Measurements from ENCODE around the gene SF3A2. TPM values are rescaled to one million over a fixed set of nuclear protein-coding genes. Genes with fewer than 3 reads are reported as not detected.

The SF3A2 gene
- total RNA-seq, 4 donors from 2014 or later, result 25.7 to 39.8 (median 30.3) TPM

DNA sequence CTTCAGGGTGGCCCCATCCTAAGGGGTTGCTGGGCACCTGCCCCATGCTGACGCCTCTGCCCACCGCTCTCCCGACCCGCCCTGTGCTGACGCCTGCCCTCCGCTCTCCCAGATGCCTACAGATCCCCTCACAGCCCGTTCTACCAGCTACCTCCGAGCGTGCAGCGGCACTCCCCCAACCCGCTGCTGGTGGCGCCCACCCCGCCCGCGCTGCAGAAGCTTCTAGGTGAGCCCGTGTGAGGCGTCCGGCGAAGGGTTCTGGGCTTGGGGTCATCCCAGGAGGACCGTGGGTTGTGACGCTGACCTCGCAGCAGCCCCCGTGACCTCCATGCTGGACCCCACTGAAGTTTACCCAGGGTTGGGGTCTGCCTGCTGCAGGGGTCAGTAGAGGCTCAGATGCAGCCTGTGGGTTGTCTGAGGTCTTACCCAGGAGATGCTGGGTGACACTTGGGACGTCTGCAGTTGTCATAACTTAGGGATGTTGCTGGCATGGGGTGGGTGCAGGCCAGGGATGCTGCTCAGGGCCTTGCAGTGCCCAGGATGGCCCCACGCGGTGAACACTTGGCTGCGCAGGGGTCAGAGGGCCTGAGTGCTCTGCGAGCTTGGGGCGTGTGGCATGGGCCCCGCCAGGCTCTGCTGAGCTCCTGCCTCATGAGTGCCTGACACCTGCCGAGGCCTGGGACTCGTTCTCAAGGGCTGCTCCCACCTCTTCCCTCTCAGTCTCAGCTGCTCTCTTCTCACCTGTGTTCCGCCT, 25.5 kb upstream of the SF3A2 start:
- Histone ChIP-seq H3K4me3 (replicated peaks in 1 of 3) (no peak overlapping the region), H3K27ac (no peak overlapping the region), H3K36me3 (peaks cover 59 to 66% of the 10 kb centered on the region in 2 donors), H3K4me1 (peaks cover 0 to 9% of the 10 kb centered on the region in 2 donors), H3K9me3 (no peaks in the 10 kb centered on the region), H3K27me3 (no peaks in the 10 kb centered on the region)
- TF ChIP-seq, protein P1, sequence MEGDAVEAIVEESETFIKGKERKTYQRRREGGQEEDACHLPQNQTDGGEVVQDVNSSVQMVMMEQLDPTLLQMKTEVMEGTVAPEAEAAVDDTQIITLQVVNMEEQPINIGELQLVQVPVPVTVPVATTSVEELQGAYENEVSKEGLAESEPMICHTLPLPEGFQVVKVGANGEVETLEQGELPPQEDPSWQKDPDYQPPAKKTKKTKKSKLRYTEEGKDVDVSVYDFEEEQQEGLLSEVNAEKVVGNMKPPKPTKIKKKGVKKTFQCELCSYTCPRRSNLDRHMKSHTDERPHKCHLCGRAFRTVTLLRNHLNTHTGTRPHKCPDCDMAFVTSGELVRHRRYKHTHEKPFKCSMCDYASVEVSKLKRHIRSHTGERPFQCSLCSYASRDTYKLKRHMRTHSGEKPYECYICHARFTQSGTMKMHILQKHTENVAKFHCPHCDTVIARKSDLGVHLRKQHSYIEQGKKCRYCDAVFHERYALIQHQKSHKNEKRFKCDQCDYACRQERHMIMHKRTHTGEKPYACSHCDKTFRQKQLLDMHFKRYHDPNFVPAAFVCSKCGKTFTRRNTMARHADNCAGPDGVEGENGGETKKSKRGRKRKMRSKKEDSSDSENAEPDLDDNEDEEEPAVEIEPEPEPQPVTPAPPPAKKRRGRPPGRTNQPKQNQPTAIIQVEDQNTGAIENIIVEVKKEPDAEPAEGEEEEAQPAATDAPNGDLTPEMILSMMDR (IDR thresholded peaks at IDR 0.05), result no peak
- no peak for TF ChIP-seq POLR2A (IDR thresholded peaks at IDR 0.05)
- WGBS, 2 donors, result 92 to 94% methylated on average over 25 to 32 of the region's 33 CpGs
- DNase-seq, result no peak
- intact Hi-C loops (cut with DNase I), result no loop called here

DNA sequence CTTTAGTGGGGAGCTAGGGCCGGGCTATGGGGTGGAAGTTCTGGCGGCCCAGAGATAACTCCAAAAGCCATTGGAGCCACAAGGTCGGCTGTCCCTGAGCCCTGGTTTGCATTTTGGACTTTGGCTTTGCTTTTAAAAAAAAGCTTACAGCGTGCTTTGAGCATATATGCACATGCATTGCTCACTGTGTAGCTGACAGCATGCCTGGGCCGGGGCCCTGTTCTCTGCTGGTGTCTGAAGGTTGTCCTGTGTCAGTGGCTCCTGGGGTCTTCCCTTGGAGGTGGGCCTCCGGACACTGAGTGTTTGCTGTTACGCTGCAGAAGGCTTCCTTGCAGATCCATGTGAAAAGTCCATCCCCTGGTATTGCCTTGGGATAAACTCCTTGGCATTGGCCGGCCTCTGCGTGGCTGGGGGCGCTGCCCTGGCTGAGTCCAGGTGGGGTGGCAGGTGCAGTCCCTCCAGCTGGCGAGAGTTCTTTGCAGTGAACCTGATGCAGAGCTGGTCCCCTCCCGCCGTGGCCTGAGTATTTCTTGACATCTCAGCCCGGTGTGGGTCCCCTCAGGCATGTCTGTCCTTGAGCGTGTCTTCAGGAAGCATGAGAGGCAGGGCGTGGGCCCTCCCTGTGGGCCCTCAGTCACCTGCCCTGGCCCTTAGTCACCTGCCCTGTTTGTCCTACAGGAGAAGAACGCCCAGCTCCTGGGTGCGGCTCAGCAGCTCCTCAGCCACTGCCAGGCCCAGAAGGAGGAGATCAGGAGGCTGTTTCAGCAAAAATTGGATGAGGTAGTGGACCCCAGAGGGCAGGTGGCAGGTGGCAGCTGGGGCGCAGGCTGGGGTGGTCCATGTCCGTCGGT, 23.5 kb upstream of the SF3A2 start:
- peaks cover 0 to 6% of the 10 kb centered on the region in 2 donors for H3K4me1 ChIP-seq
- H3K36me3 ChIP-seq, result peaks cover 72 to 80% of the 10 kb centered on the region in 2 donors
- no peaks in the 10 kb centered on the region for H3K9me3 ChIP-seq
- intact Hi-C loops (cut with DNase I), result no loop called here
- TF ChIP-seq POLR2A (IDR thresholded peaks at IDR 0.05), result no peak
- H3K4me3 ChIP-seq (replicated peaks in 1 of 3), result no peak overlapping the region
- DNase-seq, result no peak
- 89 to 97% methylated on average over 10 to 17 of the region's 21 CpGs for WGBS, 2 donors
- no peaks in the 10 kb centered on the region for H3K27me3 ChIP-seq
- no peak overlapping the region for H3K27ac ChIP-seq

DNA sequence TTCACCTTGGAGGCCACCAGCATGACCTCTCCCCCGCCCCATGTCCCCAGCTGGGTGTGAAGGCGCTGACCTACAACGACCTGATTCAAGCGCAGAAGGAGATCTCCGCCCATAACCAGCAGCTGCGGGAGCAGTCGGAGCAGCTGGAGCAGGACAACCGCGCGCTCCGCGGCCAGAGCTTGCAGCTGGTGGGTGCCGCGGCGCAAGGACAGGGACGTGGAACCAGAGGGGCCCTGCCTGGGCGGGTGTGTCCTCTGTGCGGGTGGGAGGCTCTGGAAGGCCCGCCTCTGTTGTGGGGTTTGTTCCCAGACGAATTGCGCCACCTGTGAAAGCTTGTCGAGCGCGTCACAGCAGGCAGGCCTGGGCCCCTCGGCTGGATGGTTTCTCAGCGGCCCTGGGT, 22.8 kb upstream of the SF3A2 start:
- Histone ChIP-seq H3K4me1 (no peaks in the 10 kb centered on the region), H3K4me3 (replicated peaks in 1 of 3) (no peak overlapping the region), H3K27me3 (no peaks in the 10 kb centered on the region), H3K36me3 (peaks cover 75 to 84% of the 10 kb centered on the region in 2 donors), H3K9me3 (no peaks in the 10 kb centered on the region), H3K27ac (no peak overlapping the region)
- 95 to 100% methylated on average over 7 to 20 of the region's 26 CpGs for WGBS, 2 donors
- no peak for TF ChIP-seq POLR2A (IDR thresholded peaks at IDR 0.05)
- TF ChIP-seq, protein P1 (IDR thresholded peaks at IDR 0.05), result no peak
- DNase-seq, result no peak
- intact Hi-C loops (cut with DNase I), result no loop called here

DNA sequence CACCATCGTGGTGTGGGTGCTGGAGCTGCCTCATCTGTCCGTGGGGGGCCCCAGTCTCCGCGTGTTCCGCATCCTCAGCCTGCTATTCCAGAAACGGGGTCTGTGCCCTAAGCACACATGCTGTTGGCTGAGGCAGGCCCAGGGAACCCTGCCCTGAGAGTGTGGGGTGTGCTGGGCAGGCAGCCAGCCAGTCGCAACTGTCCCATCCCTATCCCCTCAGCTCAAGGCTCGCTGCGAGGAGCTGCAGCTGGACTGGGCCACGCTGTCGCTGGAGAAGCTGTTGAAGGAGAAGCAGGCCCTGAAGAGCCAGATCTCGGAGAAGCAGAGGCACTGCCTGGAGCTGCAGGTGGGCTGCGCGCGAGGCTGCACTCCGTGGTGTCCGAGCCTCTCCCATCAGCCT, 22.4 kb upstream of the SF3A2 start:
- Histone ChIP-seq H3K36me3 (peaks cover 77 to 85% of the 10 kb centered on the region in 2 donors), H3K27ac (no peak overlapping the region)

DNA sequence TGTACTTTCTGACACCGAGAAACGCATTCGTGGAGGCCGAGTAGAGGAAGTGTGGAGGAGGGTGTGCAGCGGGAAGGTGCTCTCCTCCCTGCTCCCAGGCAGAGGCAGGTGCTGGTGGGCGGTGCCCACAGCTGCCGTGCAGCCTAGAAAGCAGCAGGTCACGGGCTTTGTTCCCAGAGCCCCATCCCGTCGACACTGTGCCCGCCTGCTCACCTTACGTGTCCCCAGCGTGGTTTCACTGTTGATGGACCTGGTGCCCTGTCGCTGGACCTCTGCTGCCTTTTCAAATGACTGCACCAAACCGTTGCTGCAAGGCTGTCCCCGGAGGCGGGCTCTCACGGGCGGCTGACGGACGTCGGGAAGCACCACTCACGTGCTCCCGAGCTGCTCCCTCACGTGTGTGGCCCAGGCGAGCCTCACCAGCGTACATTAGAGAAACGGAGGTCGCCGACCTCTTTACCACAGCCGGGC, 21.3 kb upstream of the SF3A2 start:
- Histone ChIP-seq H3K27me3 (no peaks in the 10 kb centered on the region), H3K9me3 (no peaks in the 10 kb centered on the region), H3K4me3 (replicated peaks in 1 of 3) (no peak overlapping the region), H3K4me1 (no peaks in the 10 kb centered on the region), H3K36me3 (peaks cover 82 to 89% of the 10 kb centered on the region in 2 donors), H3K27ac (no peak overlapping the region)
- intact Hi-C loops (cut with DNase I), result no loop called here
- 85 to 89% methylated on average over 30 to 31 of the region's 31 CpGs for WGBS, 2 donors
- TF ChIP-seq, protein P1 (IDR thresholded peaks at IDR 0.05), result no peak
- no peak for TF ChIP-seq POLR2A (IDR thresholded peaks at IDR 0.05)
- no peak for DNase-seq

More for the DNA sequence above, 22.4 kb upstream of the SF3A2 start:
- Histone ChIP-seq H3K27me3 (no peaks in the 10 kb centered on the region), H3K4me3 (replicated peaks in 1 of 3) (no peak overlapping the region), H3K9me3 (no peaks in the 10 kb centered on the region), H3K4me1 (no peaks in the 10 kb centered on the region)
- DNase-seq, result no peak
- 86 to 95% methylated on average over 4 to 12 of the region's 17 CpGs for WGBS, 2 donors
- intact Hi-C loops (cut with DNase I), result no loop called here
- TF ChIP-seq, protein P1 (IDR thresholded peaks at IDR 0.05), result no peak
- no peak for TF ChIP-seq POLR2A (IDR thresholded peaks at IDR 0.05)
